Vagina (tissue), 2 donors: ENCODE data around the gene BEND7. TPM values are rescaled to one million over a fixed set of nuclear protein-coding genes. Genes with fewer than 3 reads are reported as not detected.
"Not testable (repeated sequence)": the region's sequence is repeated elsewhere in the genome, so short reads cannot be mapped to it uniquely, and the experiment has no call there.

ENCODE experiments used
- DNase-seq, 2 donors: peaks; one replicate each; pipeline ENCODE4 v3.0.0-alpha.2; 2017; ENCODE audit errors: extremely low spot score in 2 of 2
- H3K27ac ChIP-seq: fragments of 200-600 bp; sonication (generic); one replicate; pipeline ENCODE4 v1.5.1; 2019
- H3K27me3 ChIP-seq: fragments of 200-600 bp; sonication (generic); one replicate; pipeline ENCODE4 v1.5.1; 2019
- H3K36me3 ChIP-seq, 2 donors: fragments of 200-600 bp; sonication (generic); one replicate each; pipeline ENCODE4 v1.5.1; 2017 to 2019
- H3K4me1 ChIP-seq: fragments of 200-600 bp; sonication (generic); one replicate; pipeline ENCODE4 v1.5.1; 2019
- H3K4me3 ChIP-seq, 2 donors: fragments of 200-600 bp; sonication (generic); 1 replicate in 1 of 2; 2 replicates in 1 of 2; pipeline ENCODE4 v1.5.1; 2016 to 2019
- H3K9me3 ChIP-seq: fragments of 200-600 bp; sonication (generic); one replicate; pipeline ENCODE4 v1.5.1; 2019
- CTCF ChIP-seq, 3 experiments: fragments of 450-650 bp in 2 of 3; fragments of 200-600 bp in 1 of 3; sonication (generic) in 1 of 3; IDR thresholded peaks; one replicate each; pipeline ENCODE4 v1.5.1; 2017 to 2019; ENCODE audit warnings: antibody characterized with exemption in 3 of 3, mild to moderate bottlenecking in 2 of 3, moderate library complexity in 2 of 3
- POLR2A ChIP-seq, 2 donors: fragments of 450-650 bp; IDR thresholded peaks; one replicate each; pipeline ENCODE4 v1.6.1; 2017; ENCODE audit warnings: antibody characterized with exemption in 2 of 2, mild to moderate bottlenecking in 2 of 2, moderate library complexity in 2 of 2
- POLR2AphosphoS5 ChIP-seq, 2 donors: sonication (generic); formaldehyde crosslinking; IDR thresholded peaks; one replicate each; pipeline ENCODE4 v1.9.0; 2017; ENCODE audit warnings: antibody characterized with exemption in 2 of 2, mild to moderate bottlenecking in 2 of 2, low read depth in 1 of 2; ENCODE audit not compliant: insufficient read depth in 1 of 2
- intact Hi-C: fragments of 100-400 bp; cut with DNase I; formaldehyde crosslinking; loops from one replicate; pipeline ENCODE4 v1.15.1; 2023
- total RNA-seq: library from RNA; depleted of rRNA; stranded (reverse); fragments of >200 nt; gene quantifications from one replicate; pipeline ENCODE4 v1.2.3, GENCODE V29; 2016

The BEND7 gene
- total RNA-seq, 1 donor from 2014 or later, result 16.2 TPM

- intact Hi-C loops, result no loop called here
Measured at GRCh38 chr10:13445656-13446400, 83.0 kb downstream of the BEND7 start.

DNA sequence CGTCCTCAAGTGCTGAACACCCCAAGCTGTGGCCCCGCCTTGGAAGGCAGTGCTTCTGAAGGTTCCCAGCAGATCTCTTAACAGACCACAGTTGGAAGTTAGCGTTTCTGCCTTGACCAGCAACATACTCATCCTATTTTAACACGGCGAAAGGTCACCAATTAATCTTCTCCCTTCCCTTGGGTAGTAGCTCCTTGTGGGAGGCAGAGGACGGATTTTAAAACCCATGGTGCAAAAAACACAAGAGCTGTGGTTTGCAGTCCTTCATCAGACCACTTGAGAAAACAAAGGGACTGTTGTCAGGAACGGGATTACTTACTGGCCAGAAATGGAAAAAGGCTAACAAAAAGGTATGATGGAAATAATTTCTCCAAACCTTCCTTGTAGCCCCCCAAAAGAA, 87.3 kb downstream of the BEND7 start:
- TF ChIP-seq POLR2AphosphoS5 (IDR thresholded peaks at IDR 0.05; ENCODE audit: insufficient read depth in 1 of 2, low read depth in 1 of 2) (no peak), CTCF (IDR thresholded peaks at IDR 0.05) (no peak), POLR2A (IDR thresholded peaks at IDR 0.05) (no peak)
- Histone ChIP-seq H3K4me1 (peaks cover 17% of the 10 kb centered on the region), H3K4me3 (no peak overlapping the region), H3K27ac (no peak overlapping the region), H3K36me3 (peaks cover 0 to 3% of the 10 kb centered on the region in 2 donors), H3K27me3 (no peaks in the 10 kb centered on the region), H3K9me3 (no peaks in the 10 kb centered on the region)
- no peak for DNase-seq
- intact Hi-C loops, result no loop called here

More at GRCh38 chr10:13445656-13446400, 83.0 kb downstream of the BEND7 start:
- peaks cover under 1% of the 10 kb centered on the region for H3K4me1 ChIP-seq
- H3K27ac ChIP-seq, result no peak overlapping the region
- peaks cover 0 to 10% of the 10 kb centered on the region in 2 donors for H3K36me3 ChIP-seq
- no peaks in the 10 kb centered on the region for H3K9me3 ChIP-seq
- no peak for TF ChIP-seq POLR2AphosphoS5 (IDR thresholded peaks at IDR 0.05; ENCODE audit: insufficient read depth in 1 of 2, low read depth in 1 of 2)
- no peak overlapping the region for H3K4me3 ChIP-seq
- no peak for DNase-seq
- H3K27me3 ChIP-seq, result no peaks in the 10 kb centered on the region

DNA sequence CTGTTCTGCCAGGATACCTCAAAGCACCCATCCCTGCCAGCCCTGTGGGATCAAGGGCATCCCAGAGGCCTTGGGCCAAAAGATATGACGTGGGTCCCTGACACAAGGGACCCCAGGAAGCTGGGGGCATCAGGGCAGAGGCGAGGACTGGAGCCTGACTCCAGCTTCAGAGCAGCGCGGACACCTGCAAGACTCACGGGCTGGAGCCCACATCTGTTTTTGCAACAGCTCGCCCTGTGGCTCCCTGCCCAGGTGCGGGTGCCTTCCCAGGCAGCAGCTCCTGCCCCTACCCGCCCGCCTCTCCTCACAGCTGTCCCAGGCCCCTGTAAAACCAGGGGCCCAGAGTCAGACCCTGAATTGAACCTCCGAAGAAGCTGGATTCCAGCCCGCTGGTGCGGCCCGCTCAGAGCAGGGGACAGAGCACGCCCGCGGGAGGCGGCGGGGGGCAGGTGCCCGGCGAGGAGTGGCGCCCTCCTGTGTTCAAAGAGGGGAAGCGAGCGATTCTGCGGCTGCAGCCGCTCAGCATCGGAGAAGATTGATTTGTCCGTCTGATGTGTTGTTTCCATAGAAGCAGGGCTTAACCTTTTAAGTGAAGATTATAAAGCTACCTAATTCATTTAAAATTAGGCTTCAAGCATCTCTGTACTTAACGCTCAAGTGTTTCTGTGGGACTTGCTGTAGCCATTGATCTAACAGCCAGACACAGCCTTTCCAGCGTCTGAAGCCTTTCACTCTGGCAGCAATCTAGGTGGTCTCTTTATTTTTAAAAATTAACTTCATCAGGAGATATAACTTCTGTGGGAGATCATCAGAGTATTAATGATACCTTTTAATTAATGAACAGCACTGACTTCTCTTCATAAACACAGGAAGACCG, 88.4 kb downstream of the BEND7 start:
- no peak for DNase-seq
- H3K36me3 ChIP-seq, result no peaks in the 10 kb centered on the region
- intact Hi-C loops, result no loop called here
- H3K4me1 ChIP-seq, result peaks cover 17% of the 10 kb centered on the region
- no peaks in the 10 kb centered on the region for H3K27me3 ChIP-seq
- peak overlapping the region; percentile 20 to 48 for H3K4me3 ChIP-seq
- no peak overlapping the region for H3K27ac ChIP-seq
- H3K9me3 ChIP-seq, result no peaks in the 10 kb centered on the region
- peak; percentile 44 to 88 (median 55) for TF ChIP-seq CTCF (IDR thresholded peaks at IDR 0.05)
- TF ChIP-seq POLR2AphosphoS5 (IDR thresholded peaks at IDR 0.05; ENCODE audit: insufficient read depth in 1 of 2, low read depth in 1 of 2), result no peak

- H3K36me3 ChIP-seq, result no peaks in the 10 kb centered on the region
- no peaks in the 10 kb centered on the region for H3K9me3 ChIP-seq
- H3K4me1 ChIP-seq, result peaks cover 17% of the 10 kb centered on the region
- DNase-seq, result no peak
- H3K4me3 ChIP-seq, result peak overlapping the region; percentile 20 to 48
- no peak for TF ChIP-seq POLR2A (IDR thresholded peaks at IDR 0.05)
- intact Hi-C loops, result no loop called here
- H3K27ac ChIP-seq, result no peak overlapping the region
- no peaks in the 10 kb centered on the region for H3K27me3 ChIP-seq
Measured at GRCh38 chr10:13439313-13440184, 89.3 kb downstream of the BEND7 start.

- Histone ChIP-seq H3K36me3 (no peaks in the 10 kb centered on the region), H3K27ac (no peak overlapping the region), H3K4me3 (no peak overlapping the region), H3K4me1 (peaks cover 17% of the 10 kb centered on the region), H3K27me3 (no peaks in the 10 kb centered on the region), H3K9me3 (no peaks in the 10 kb centered on the region)
- TF ChIP-seq POLR2AphosphoS5 (IDR thresholded peaks at IDR 0.05; ENCODE audit: insufficient read depth in 1 of 2, low read depth in 1 of 2) (no peak), CTCF (IDR thresholded peaks at IDR 0.05) (no peak), POLR2A (IDR thresholded peaks at IDR 0.05) (no peak)
- no peak for DNase-seq
- intact Hi-C loops, result no loop called here
Measured at GRCh38 chr10:13437026-13437555, 91.7 kb downstream of the BEND7 start.

DNA sequence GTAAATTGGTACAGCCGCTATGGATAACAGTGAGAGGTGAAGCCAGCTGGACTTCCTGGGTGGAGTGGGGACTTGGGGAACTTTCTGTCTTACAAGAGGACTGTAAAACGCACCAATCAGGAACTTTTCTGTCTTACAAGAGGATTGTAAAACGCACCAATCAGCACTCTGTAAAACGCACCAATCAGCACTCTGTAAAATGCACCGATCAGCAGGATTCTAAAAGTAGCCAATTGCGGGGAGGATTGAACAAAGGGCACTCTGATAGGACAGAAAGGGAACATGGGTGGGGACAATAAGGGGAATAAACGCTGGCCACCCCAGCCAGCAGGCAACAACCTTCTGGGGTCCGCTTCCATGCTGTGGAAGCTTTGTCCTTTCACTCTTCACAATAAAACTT, 100.9 kb downstream of the BEND7 start:
- H3K4me3 ChIP-seq, H3K27ac ChIP-seq, H3K27me3 ChIP-seq, H3K9me3 ChIP-seq, DNase-seq, intact Hi-C loops, H3K4me1 ChIP-seq, H3K36me3 ChIP-seq: not testable (repeated sequence)
